Activated CD4-positive, alpha-beta T cell treated with anti-CD3 and anti-CD28 coated beads, Interleukin-2, amount 10 ng/mL, durations not matched to agents 7 days and 5 days (primary cell): Measurements from ENCODE around the gene DCAF15. TPM values are rescaled to one million over a fixed set of nuclear protein-coding genes. Genes with fewer than 3 reads are reported as not detected.

Experiments used
- CTCF ChIA-PET: fragments of 350-600 bp; sonication (Branson Sonifier 250); formaldehyde crosslinking; loops from one replicate; lab custom pipeline; 2021; ENCODE audit warnings: antibody characterized with exemption; lab: Charles Lee
- POLR2A ChIA-PET: fragments of 350-600 bp; sonication (Branson Sonifier 250); formaldehyde crosslinking; loops from one replicate; lab custom pipeline; 2021; ENCODE audit warnings: antibody characterized with exemption; lab: Charles Lee
- DNase-seq: peaks from one replicate; pipeline ENCODE4 v3.0.0-alpha.2; 2020
- H3K27ac Mint-ChIP-seq: one replicate; pipeline ENCODE4 v1.8.0; 2021; ENCODE audit warnings: mild to moderate bottlenecking, moderate library complexity, mixed read lengths
- H3K27me3 Mint-ChIP-seq: one replicate; pipeline ENCODE4 v1.8.0; 2021; ENCODE audit warnings: mixed read lengths
- H3K36me3 Mint-ChIP-seq: one replicate; pipeline ENCODE4 v1.8.0; 2021; ENCODE audit warnings: low read depth, mixed read lengths
- H3K4me1 Mint-ChIP-seq: one replicate; pipeline ENCODE4 v1.8.0; 2021; ENCODE audit warnings: mixed read lengths
- H3K4me3 Mint-ChIP-seq: one replicate; pipeline ENCODE4 v1.8.0; 2021; ENCODE audit warnings: mild to moderate bottlenecking, moderate library complexity, mixed read lengths
- H3K9me3 Mint-ChIP-seq: one replicate; pipeline ENCODE4 v1.8.0; 2021; ENCODE audit warnings: mixed read lengths
- total RNA-seq, 2 experiments: library from RNA; stranded (reverse); gene quantifications; one replicate each; pipeline ENCODE4 v1.2.3, GENCODE V29; 2021

Gene DCAF15
- total RNA-seq, 2 experiments from 2014 or later, result 80.3 to 85.4 TPM

DNA sequence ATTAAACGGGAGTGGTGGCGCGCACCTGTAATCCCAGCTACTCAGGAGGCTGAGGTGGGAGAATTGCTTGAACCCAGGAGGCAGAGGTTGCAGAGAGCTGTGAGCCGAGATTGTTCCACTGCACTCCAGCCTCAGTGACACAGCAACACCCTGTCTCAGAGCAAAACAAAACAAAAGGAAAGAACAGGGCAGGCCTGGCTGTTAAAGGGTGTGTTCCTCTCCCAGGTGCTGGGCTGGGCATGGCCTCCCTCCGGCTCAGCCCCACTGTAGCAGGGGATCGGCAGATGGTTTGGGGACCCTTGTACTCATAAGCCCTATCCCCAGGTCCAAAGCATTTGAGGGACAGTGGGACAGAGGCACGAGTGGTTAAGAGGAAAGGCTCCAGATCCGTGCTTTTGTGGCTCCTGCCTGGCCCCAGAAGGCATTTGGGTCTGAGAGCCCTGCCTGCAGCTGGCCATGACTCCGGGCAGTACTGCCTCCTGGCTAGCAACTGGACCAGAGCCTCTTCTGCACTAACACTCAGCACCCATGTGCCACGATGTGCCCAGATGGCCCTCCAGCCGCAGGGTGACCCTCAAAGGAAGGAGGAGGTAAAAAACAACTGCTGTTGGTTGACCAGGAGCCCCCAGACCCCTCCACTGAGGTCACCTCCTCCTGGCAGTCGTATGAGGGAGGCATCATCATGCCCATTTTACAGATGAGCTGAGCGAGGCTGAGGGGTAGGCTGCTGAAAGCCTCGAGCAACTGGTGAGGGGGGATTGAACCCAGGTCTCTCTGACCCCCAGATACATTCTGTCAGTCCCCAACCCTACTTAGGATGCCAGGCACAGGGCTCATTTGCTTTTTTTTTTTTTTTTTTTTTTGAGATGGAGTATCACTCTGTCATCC, 43.8 kb downstream of the DCAF15 start:
- ChIA-PET CTCF (interaction anchor here (0.6 to 1.4 kb wide), 4 partner anchors 9 to 63 kb away, joined by 3 to 4 read pairs (median 3); no protein-coding TSS in a partner anchor), POLR2A (no interaction called here)
- peaks cover 36% of the 10 kb centered on the region for H3K36me3 Mint-ChIP-seq
- H3K9me3 Mint-ChIP-seq, result peaks cover 7% of the 10 kb centered on the region
- no peak overlapping the region for H3K27ac Mint-ChIP-seq
- DNase-seq, result no peak
- H3K4me1 Mint-ChIP-seq, result peaks cover 16% of the 10 kb centered on the region
- H3K27me3 Mint-ChIP-seq, result no peaks in the 10 kb centered on the region
- H3K4me3 Mint-ChIP-seq, result no peak overlapping the region

DNA sequence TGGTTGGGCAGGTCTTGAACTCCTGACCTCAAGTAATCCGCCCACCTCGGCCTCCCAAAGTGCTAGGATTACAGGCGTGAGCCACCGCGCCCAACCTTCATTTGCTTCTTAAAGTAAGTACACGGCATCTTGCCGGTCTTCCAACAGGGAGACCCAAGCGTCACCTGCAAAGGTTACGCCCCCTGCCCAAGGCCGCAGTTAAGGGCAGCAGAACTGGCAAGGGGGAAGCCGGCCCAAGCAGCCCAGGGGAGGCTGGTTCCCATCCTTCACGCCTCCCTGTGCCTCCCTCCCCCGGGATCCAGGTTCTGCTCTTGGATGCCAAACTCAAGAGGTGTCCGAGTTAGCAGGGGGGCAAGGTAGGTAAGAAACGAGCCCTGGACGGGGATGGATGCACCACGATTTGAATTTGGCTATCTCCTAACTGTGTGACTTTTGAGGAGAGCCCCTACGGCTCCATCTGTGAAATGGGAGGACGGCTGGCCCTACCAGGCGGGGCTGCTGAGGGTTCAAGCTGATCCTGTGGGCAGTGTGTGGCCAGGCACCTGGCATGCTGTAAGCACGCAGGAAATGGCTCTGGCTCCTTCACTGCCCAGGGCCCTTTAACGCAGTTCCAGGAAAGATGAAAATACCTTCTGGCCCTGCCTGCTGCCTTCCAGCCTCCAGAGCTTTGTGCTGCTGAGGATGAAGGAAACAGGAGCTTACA, 44.8 kb downstream of the DCAF15 start:
- H3K4me3 Mint-ChIP-seq, result no peak overlapping the region
- H3K9me3 Mint-ChIP-seq, result peaks cover 7% of the 10 kb centered on the region
- DNase-seq, result no peak
- H3K27ac Mint-ChIP-seq, result no peak overlapping the region
- peaks cover 22% of the 10 kb centered on the region for H3K4me1 Mint-ChIP-seq
- H3K36me3 Mint-ChIP-seq, result peaks cover 37% of the 10 kb centered on the region
- ChIA-PET CTCF (interaction anchor here (0.6 to 1.9 kb wide), 3 partner anchors 12 to 62 kb away, joined by 3 to 5 read pairs (median 4); no protein-coding TSS in a partner anchor), POLR2A (no interaction called here)
- H3K27me3 Mint-ChIP-seq, result no peaks in the 10 kb centered on the region

DNA sequence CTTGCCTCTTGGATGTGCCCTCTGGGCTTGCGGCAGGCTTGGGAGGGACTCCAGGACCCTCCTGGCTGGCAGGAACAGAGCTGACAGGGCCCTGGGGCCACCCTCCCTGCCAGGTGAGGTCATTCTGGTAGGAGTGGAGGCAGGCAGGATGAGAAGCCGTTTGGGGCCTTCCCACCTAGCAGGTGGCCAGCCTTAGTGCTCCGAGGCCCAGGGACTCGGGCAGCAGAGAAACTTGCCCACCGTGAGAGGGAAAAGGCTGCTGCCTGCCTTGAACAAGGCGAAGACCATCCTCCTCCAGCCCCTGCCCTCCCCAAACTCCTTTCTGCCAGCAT, 45.3 kb downstream of the DCAF15 start:
- POLR2A ChIA-PET, result no interaction called here
- peaks cover 7% of the 10 kb centered on the region for H3K9me3 Mint-ChIP-seq
- CTCF ChIA-PET, result interaction anchor here (0.6 to 1.9 kb wide), 3 partner anchors 12 to 62 kb away, joined by 3 to 5 read pairs (median 4); no protein-coding TSS in a partner anchor

DNA sequence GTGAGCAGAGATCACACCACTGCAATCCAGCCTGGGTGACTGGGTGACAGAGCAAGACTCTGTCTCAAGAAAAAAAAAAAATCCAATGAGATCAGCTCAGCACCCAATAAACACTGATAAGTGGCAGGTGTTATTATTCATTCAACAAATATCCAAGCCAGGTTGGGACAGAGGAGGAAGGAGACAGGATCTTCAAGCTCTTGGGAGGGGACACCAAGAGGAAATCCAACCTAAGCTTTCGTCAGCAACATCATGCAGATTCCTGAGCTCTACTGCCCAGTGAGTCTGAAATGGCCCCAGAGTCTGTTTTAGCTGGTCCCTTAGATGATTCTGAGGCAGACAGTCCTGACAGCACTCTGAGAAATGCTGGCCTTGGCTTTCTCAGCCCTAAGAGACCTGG, 46.1 kb downstream of the DCAF15 start:
- Mint-ChIP-seq H3K9me3 (peaks cover 7% of the 10 kb centered on the region), H3K36me3 (peaks cover 32% of the 10 kb centered on the region), H3K4me1 (peaks cover 35% of the 10 kb centered on the region), H3K27me3 (no peaks in the 10 kb centered on the region), H3K27ac (no peak overlapping the region), H3K4me3 (no peak overlapping the region)
- no peak for DNase-seq
- ChIA-PET CTCF (interaction anchor here (0.6 to 1.9 kb wide), 6 partner anchors 11 to 138 kb away, joined by 3 to 6 read pairs (median 3); partner anchors contain the start of gene ASF1B), POLR2A (no interaction called here)

More for the DNA sequence above, 45.3 kb downstream of the DCAF15 start:
- Mint-ChIP-seq H3K36me3 (peaks cover 35% of the 10 kb centered on the region), H3K27ac (no peak overlapping the region), H3K4me3 (no peak overlapping the region), H3K4me1 (peaks cover 27% of the 10 kb centered on the region), H3K27me3 (no peaks in the 10 kb centered on the region)
- DNase-seq, result no peak

DNA sequence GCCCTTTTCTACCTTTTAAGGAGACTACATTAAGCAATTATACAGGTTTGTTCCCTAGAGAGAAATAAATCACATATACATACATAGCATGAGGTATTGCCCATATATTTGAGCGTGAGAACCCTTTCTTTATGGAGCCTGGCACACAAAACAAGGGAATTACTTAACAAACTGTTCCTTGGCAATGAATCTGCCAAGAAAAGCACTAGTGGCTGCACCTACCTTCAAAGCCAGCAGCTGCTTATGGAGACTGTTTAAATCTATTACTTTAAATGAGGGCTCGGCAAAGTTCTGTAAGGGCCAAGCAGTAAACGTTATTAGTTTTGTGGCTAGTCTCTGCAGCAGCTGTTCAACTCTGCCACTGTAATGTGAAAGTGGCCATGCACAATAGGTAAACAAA, 46.8 kb downstream of the DCAF15 start:
- peaks cover 32% of the 10 kb centered on the region for H3K36me3 Mint-ChIP-seq
- peaks cover 7% of the 10 kb centered on the region for H3K9me3 Mint-ChIP-seq
- no peak overlapping the region for H3K4me3 Mint-ChIP-seq

DNA sequence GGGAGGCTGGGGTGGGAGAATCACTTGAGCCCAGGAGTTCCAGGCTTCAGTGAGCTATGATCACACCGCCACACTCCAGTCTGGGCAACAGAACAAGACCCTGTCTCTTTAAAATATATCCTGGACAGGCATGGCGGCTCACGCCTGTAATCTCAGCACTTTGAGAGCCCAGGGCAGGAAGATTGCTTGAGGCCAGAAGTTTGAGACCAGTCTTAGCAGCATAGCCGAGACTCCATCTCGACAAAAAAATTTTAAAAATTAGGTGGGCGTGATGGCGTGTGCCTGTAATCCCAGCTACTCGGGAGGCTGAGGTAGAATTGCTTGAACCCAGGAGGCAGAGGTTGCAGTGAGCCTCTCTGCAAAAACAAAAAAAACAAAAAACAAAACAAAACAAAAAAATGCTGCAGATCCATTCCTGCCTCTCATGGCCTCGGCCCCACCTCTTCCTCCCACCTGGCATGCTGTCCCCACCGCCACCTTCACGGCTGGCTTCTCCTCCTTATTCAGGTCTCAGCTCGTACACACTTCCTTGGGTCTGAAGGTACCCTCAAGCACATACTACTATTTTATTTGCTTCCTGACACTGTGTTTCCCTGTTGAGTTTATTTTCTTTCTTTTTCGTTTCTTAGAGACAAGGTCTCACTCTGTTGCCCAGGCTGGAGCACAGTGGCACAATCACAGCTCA, 48.5 kb downstream of the DCAF15 start:
- Mint-ChIP-seq H3K9me3 (peaks cover 7% of the 10 kb centered on the region), H3K27ac (peak overlapping the region; percentile 99), H3K36me3 (peaks cover 32% of the 10 kb centered on the region), H3K27me3 (no peaks in the 10 kb centered on the region), H3K4me1 (peaks cover 50% of the 10 kb centered on the region), H3K4me3 (peak overlapping the region; percentile 6)
- CTCF ChIA-PET, result interaction anchor here (1.9 kb wide), 1 partner anchor 12 kb away, joined by 5 read pairs; no protein-coding TSS in a partner anchor
- no peak for DNase-seq
- POLR2A ChIA-PET, result no interaction called here

More for the DNA sequence above, 46.8 kb downstream of the DCAF15 start:
- no peak for DNase-seq
- Mint-ChIP-seq H3K27ac (no peak overlapping the region), H3K27me3 (no peaks in the 10 kb centered on the region), H3K4me1 (peaks cover 37% of the 10 kb centered on the region)
- ChIA-PET POLR2A (no interaction called here), CTCF (interaction anchor here (0.7 to 1.2 kb wide), 3 partner anchors 28 to 137 kb away, joined by 3 to 5 read pairs (median 4); partner anchors contain the start of gene IL27RA)

DNA sequence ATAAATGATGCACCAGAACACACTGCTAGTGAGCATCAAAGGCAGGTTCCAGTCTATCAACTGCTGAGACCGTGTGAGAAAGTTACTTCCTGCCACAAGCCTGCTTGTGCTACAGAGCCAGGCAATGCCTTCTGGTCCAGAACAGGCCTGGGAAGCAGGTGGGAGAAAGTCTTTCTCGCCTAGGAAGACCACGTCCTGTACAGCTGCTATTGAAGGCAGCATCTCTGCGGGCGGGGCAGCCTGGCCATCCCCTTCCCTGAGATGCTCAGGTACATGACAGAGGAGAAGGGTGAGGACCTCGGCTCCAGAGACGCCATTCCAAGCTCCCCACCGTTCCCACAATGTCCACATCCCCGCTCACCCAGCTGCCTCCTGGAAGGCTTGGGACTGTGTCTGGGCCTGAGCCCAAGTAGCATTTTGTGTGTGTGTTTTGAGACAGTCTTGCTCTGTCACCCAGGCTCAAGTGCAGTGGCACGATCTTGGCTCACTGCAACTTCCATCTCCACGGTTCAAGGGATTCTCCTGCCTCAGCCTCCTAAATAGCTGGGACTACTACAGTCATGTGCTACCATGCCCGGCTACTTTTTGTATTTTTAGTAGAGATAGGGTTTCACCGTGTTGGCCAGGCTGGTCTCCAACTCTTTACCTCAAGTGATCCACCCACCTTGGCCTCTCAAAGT, 50.4 kb downstream of the DCAF15 start:
- DNase-seq, result peak; percentile 55
- H3K4me3 Mint-ChIP-seq, result peak overlapping the region; percentile 53
- ChIA-PET CTCF (interaction anchor here (0.7 to 1.1 kb wide), 3 partner anchors 10 to 415 kb away, joined by 3 to 5 read pairs (median 3); no protein-coding TSS in a partner anchor), POLR2A (interaction anchor here (0.5 to 1.1 kb wide), 2 partner anchors 28 to 33 kb away, joined by 3 read pairs; no protein-coding TSS in a partner anchor)
- H3K9me3 Mint-ChIP-seq, result peaks cover 7% of the 10 kb centered on the region
- H3K27me3 Mint-ChIP-seq, result no peaks in the 10 kb centered on the region
- H3K27ac Mint-ChIP-seq, result peak overlapping the region; percentile 99
- H3K36me3 Mint-ChIP-seq, result peaks cover 31% of the 10 kb centered on the region
- peaks cover 59% of the 10 kb centered on the region for H3K4me1 Mint-ChIP-seq

DNA sequence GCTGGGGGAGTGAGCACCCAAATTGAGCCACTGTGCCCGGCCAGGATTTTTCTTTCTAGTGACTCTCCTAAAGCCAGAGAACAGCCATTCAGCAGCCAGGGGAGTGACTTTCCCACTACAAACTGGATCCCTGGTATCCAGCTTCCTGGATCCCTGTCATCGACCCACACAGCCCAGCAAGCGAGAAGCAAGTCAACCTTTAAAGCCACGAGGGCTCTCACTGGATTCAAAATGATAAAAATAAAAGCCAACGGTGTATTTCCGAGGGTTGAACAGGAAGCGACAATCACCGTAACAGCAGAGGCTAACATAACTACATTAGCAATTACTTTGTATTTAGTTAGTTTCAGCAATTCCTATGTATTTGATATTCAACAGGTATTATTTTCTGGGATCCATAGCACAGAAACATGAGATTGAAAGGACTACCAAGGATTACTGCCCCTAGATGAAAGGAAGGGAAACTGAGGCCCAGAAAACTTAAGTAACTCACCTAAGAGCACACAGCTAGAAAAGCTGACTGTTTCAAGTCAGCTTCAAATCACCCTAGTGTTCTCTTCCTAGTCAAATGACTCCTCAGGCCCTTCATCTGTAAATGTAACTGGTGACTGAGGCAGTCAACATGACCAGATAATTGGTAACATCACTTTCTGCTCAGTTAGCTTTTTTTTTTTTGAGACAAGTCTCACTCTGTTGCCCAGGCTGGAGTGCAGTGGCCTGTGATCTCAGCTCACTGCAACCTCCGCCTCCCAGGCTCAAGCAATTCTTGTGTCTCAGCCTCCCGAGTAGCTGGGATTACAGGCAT, 51.1 kb downstream of the DCAF15 start:
- Mint-ChIP-seq H3K4me1 (peaks cover 61% of the 10 kb centered on the region), H3K9me3 (peaks cover 7% of the 10 kb centered on the region), H3K4me3 (peak overlapping the region; percentile 53), H3K36me3 (peaks cover 24% of the 10 kb centered on the region), H3K27me3 (no peaks in the 10 kb centered on the region), H3K27ac (peak overlapping the region; percentile 99)
- ChIA-PET POLR2A (interaction anchor here (0.5 to 1.1 kb wide), 2 partner anchors 28 to 32 kb away, joined by 3 read pairs; no protein-coding TSS in a partner anchor), CTCF (interaction anchor here (0.8 to 1.1 kb wide), 2 partner anchors 14 to 119 kb away, joined by 3 to 4 read pairs; no protein-coding TSS in a partner anchor)
- DNase-seq, result peak; percentile 49

DNA sequence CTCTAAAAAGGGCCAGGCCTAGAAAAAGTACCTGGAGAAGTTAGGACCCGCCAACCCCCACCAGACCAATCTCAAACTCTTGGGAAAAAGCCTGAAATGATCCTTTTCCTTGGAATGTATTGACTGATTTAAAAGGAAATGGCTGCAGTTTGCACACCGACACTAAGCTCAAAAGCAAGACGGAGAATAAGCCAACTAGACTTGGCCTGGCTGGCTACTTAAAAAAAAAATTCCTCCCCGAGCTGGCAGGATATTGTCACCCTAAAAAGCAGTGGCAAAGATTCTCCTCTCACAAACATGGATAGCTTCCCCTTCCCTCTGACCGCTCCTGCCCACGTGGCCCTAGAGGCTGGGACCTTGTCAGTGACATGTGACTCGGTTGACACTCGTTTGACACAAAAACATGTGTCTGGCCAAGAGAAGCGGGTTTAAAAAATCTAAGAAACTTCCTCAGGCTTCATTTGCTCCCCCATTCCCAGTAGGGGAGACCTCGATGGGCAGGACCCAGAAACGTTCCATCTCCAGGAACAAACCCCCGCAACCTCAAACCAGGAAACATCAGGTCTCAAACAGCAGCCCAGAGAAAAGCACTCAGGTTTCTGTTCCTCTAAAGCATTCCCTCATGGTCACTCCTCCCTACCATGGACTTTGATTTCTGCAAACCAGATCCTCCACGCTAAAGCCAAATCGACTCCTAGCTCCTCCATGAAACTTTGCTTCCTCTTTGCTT, 52.5 kb downstream of the DCAF15 start:
- Mint-ChIP-seq H3K4me3 (peak overlapping the region; percentile 80), H3K27me3 (no peaks in the 10 kb centered on the region), H3K9me3 (no peaks in the 10 kb centered on the region), H3K4me1 (peaks cover 61% of the 10 kb centered on the region), H3K27ac (peak overlapping the region; percentile 85), H3K36me3 (peaks cover 13% of the 10 kb centered on the region)
- ChIA-PET POLR2A (no interaction called here), CTCF (interaction anchor here (0.6 to 1.4 kb wide), 7 partner anchors 9 to 195 kb away, joined by 3 to 4 read pairs (median 3); partner anchors contain the start of gene IL27RA)
- no peak for DNase-seq

DNA sequence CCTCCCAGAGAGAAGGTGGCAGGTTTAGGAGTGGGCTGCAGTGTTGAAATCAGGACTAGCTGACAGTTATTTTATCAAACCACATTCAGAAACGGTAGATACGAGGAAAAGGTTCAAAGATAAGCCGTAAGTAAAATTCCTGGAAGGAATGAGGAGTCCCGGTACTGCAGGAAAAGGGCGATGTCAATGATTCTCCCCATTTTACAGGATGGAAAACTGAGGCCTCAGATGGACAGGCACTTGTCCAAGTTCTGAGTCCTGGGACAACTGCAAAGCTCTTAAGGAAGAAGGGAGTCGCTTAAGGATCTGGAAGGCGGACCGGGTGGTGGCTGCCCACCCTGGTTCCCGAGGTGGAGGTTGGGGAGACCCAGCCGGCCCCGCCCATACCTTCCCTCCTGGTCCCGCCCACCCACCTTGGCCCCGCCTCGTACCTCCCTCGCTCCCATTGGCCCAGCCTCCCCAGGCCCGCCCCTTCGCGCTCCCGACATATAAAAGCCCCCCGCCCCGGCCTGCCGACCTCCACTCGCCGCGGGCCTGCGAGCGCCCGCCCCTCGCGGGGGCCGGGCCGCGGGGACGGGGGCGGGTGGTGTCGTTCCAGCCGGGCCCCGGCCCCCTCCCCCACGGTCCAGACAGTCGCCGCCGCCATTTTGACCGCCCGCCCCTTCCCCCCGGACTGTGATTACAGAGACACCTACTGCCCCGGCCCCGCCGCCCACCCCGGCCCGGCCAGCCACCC, 53.2 kb downstream of the DCAF15 start:
- H3K27ac Mint-ChIP-seq, result peak overlapping the region; percentile 85
- H3K27me3 Mint-ChIP-seq, result no peaks in the 10 kb centered on the region
- peaks cover 6% of the 10 kb centered on the region for H3K36me3 Mint-ChIP-seq
- ChIA-PET CTCF (interaction anchor here (0.8 to 1.4 kb wide), 5 partner anchors 10 to 126 kb away, joined by 3 to 4 read pairs (median 3); partner anchors contain the start of gene IL27RA), POLR2A (interaction anchor here (0.5 to 0.7 kb wide), 2 partner anchors 49 to 853 kb away, joined by 3 to 5 read pairs; no protein-coding TSS in a partner anchor)
- peak; percentile 92 for DNase-seq
- no peaks in the 10 kb centered on the region for H3K9me3 Mint-ChIP-seq
- peak overlapping the region; percentile 84 for H3K4me3 Mint-ChIP-seq
- H3K4me1 Mint-ChIP-seq, result peaks cover 53% of the 10 kb centered on the region
